Suprapubic skin (tissue), 3 donors: ENCODE measurements around the gene LYPLAL1.

Source experiments
- CTCF ChIP-seq, 2 donors: fragments of 200-600 bp in 1 of 2; fragments of 450-650 bp in 1 of 2; sonication (generic) in 1 of 2; IDR thresholded peaks; one replicate each; pipeline ENCODE4 v1.5.1; 2016 to 2019; ENCODE audit warnings: antibody characterized with exemption in 2 of 2, mild to moderate bottlenecking in 1 of 2, moderate library complexity in 1 of 2
- EP300 ChIP-seq: sonication (generic); formaldehyde crosslinking; IDR thresholded peaks from one replicate; pipeline ENCODE4 v1.6.1; 2017; ENCODE audit warnings: antibody characterized with exemption
- POLR2A ChIP-seq, 2 donors: fragments of 450-650 bp; IDR thresholded peaks; one replicate each; pipeline ENCODE4 v1.6.1; 2017; ENCODE audit warnings: antibody characterized with exemption in 2 of 2, mild to moderate bottlenecking in 2 of 2, moderate library complexity in 2 of 2

- TF ChIP-seq POLR2A (IDR thresholded peaks at IDR 0.05) (no peak), EP300 (no peak), CTCF (IDR thresholded peaks at IDR 0.05) (no peak)
Measured at GRCh38 chr1:219177363-219177762, 3.7 kb downstream of the LYPLAL1 start.
